DMS 273 treated with DMSO at 0.1 percent for 48 hours (cell line): ENCODE results near the gene HCAR3.
"Not testable (repeated sequence)": the region's sequence is repeated elsewhere in the genome, so short reads cannot be mapped to it uniquely, and the experiment has no call there.

Source experiments
- DNase-seq: peaks from one replicate; lab custom pipeline; 2025; lab: John Stamatoyannopoulos, UW

HCAR3 gene

DNA sequence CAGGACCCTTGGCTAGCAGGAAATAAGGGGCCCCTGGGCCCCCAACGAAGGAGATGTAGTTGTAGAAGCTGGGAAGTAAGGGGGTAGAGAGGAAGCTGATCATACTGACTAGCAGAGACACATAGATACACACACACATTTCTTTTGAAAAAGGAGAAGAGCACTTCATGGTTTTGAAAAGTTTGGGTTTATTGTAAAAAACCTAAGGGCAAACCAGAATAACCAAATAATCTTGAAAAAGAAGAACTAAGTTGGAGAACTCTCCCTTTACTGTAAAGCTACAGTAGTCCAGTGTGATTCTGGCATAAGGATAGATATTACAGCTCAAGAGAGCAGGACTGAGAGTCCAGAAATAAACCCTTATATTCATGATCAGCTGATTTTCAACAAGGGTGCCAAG lies 5.8 kb upstream of the HCAR3 start:
- DNase-seq: no peak

- no peak for DNase-seq
Observed at GRCh38 chr12:122721057-122721545, 4.5 kb upstream of the HCAR3 start.

- DNase-seq: not testable (repeated sequence)
Observed at GRCh38 chr12:122715211-122715610, 1.4 kb downstream of the HCAR3 start.

DNA sequence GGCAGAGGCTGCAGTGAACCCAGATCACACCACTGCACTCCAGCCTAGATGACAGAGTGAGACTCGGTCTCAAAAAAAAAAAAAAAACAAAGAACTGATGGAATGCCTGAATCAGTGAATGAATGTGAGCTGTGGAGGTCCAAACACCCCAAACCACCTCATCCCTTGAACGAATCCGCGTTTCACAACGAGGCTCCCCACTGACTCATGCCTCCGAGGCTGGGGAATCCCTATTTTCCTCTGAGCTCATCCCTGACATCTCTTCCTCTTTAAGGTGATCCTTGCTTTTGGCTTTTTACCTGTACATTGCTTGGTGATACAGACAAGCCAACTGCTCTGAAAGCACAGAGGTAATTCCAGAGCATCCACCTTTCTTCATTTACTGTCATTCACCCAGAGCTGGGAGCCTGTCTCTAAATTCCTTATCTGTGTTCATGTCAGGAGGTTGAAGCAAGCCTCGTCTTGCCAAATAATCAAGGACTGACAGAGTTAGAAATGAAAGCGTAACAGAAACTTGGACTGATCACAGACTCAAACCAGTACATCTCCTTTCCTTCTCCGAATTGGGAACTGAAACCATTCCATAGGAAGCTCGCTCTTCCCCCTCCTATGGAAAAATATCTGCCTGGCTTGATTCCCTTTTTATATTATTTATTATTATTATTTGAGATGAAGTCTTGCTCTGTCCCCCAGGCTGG lies 3.0 kb downstream of the HCAR3 start:
- DNase-seq: not testable (repeated sequence)

DNA sequence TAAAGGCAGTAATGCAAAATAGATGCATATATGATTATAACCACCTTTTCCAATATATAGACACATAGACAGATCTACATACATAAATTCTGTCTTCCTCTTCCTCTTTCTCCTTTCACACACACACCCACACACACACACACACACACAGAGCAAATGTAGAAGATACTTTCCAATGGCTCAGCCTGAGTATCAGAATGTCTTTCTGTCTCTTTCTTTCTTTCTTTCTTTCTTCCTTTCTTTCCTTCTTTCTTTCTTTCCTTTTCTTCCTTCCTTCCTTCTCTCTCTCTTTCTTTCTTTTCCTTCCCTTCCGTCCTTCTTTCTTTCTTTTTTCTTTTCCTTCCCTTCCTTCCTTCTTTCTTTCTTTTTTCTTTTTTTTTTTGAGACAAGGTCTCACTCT lies 5.3 kb downstream of the HCAR3 start:
- not testable (repeated sequence) for DNase-seq

DNA sequence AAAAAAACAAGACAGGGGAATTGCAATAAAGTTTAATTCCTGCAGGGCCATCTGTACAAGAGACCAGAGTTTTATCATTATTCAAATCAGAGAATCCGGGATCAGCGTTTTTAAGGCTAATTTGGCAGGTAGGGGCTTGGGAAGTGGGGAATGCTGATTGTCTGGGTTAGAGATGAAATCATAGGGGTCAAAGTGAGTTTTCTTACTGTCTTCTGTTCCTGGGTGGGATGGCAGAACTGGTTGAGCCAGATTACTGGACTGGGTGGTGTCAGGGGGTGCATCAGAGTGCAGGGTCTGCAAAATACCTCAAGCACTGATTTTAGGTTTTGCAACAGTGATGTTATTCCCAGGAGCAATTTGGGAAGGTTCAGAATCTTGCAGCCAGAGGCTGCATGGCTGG lies 6.3 kb downstream of the HCAR3 start:
- DNase-seq: not testable (repeated sequence)

DNA sequence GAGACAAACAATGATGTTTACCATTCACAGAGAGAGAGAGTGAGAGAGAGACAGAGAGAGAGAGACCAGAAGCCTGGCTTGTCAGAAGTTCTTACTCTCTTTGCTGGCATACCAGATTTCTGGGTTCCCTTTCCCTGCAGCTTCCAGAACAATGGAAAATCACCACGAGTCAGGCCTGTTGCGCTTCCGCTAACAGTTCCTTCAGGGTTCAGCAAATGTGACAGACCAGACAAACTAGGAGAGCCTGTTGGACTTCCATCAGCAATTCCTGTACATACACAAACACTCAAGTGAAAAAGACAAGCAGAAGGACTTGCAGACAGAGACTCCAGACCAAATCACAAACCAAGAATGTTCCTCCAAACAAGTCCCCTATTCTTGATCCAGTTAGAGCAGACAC lies 7.3 kb downstream of the HCAR3 start:
- not testable (repeated sequence) for DNase-seq

DNA sequence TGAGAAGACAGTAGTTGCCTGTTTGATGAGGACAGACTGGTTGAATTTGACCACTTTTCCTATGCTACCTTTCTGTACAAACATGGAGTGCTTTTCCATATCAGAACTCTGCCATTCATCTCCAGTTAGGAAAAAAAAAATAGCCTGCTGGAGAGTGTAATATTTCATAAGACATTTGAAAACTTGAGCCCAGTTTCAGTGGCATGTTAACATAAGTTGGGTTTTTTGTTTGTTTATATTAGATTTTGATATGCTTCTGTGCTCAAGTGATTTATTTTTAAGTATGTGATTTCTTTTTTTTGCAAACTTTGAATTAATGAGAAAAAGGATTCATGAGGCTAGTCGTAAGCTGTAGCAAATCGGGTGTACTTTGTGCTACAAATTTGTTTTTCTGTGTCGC lies 12.8 kb downstream of the HCAR3 start:
- DNase-seq: not testable (repeated sequence)

GRCh38 chr12:122702890-122703611 lies 13.6 kb downstream of the HCAR3 start, which contains the start of gene HCAR2:
Gene HCAR2, minus strand, starts transcription at chr12:122703357. Its CDS starts 74 bp downstream, at chr12:122703283.
- not testable (repeated sequence) for DNase-seq

GRCh38 chr12:122701481-122701880 lies 15.1 kb downstream of the HCAR3 start:
- not testable (repeated sequence) for DNase-seq

- not testable (repeated sequence) for DNase-seq
Observed at GRCh38 chr12:122700038-122700710, 16.4 kb downstream of the HCAR3 start.

DNA sequence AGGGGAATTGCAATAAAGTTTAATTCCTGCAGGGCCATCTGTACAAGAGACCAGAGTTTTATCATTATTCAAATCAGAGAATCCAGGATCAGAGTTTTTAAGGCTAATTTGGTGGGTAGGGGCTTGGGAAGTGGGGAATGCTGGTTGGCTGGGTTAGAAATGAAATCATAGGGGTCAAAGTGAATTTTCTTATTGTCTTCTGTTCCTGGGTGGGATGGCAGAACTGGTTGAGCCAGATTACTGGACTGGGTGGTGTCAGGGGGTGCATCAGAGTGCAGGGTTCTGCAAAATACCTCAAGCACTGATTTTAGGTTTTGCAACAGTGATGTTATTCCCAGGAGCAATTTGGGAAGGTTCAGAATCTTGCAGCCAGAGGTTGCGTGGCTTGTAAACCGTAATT lies 19.7 kb downstream of the HCAR3 start:
- DNase-seq: not testable (repeated sequence)

- DNase-seq: no peak
Observed at GRCh38 chr12:122691566-122691965, 25.0 kb downstream of the HCAR3 start.

- no peak for DNase-seq
Observed at GRCh38 chr12:122688291-122688690, 28.3 kb downstream of the HCAR3 start.

GRCh38 chr12:122687086-122687485 lies 29.5 kb downstream of the HCAR3 start:
- no peak for DNase-seq

GRCh38 chr12:122686538-122686937 lies 30.1 kb downstream of the HCAR3 start:
- no peak for DNase-seq

- DNase-seq: no peak
Observed at GRCh38 chr12:122684297-122684813, 32.3 kb downstream of the HCAR3 start.

- DNase-seq: no peak
Observed at GRCh38 chr12:122681814-122682213, 34.8 kb downstream of the HCAR3 start.

GRCh38 chr12:122680989-122681388 lies 35.6 kb downstream of the HCAR3 start:
- DNase-seq: not testable (repeated sequence)

- DNase-seq: not testable (repeated sequence)
Observed at GRCh38 chr12:122676781-122677180, 39.8 kb downstream of the HCAR3 start.

DNA sequence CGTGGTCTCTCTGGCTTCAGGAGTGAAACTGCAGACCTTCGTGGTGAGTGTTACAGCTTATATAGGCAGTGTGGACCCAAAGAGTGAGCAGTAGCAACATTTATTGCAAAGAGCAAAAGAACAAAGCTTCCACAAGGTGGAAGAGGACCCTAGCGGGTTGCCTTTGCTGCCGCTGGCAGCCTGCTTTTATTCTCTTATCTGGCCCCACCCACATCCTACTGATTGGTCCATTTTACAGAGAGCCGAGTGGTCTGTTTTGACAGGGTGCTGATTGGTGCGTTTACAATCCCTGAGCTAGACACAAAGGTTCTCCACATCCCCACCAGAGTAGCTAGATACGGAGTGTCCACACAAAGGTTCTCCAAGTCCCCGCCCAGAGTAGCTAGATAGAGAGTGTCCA lies 40.6 kb downstream of the HCAR3 start:
- DNase-seq: not testable (repeated sequence)

DNA sequence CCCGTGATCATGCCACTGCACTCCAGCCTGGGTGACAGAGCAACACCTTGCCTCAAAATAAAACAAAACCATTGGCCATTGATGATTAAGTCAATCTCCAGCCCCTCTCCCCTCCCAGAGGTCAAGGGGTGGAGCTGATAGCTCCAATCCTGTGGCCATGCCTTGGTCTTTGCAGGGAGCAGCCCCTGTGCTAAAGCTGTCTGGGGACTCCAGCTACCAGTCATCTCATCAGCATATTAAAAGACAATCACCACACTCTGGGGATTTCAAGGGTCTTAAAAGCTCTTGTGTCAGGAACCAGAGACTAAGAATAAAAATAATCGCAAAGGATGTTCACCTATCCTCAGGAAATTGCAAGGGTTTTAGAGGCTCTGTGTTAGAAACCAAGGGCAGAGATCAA lies 44.1 kb downstream of the HCAR3 start:
- DNase-seq: no peak
